Globus pallidus (tissue), 1 donor: ENCODE measurements around the gene BTN1A1.
A peak's percentile ranks its signal among the peaks of the same experiment; 100 is the strongest.
"Not testable (repeated sequence)": the region's sequence is repeated elsewhere in the genome, so short reads cannot be mapped to it uniquely, and the experiment has no call there.

Source experiments
- DNase-seq: peaks from one replicate; pipeline ENCODE4 v3.0.0-alpha.2; 2015; ENCODE audit warnings: low spot score

Gene BTN1A1

GRCh38 chr6:26537846-26538571 lies 37.9 kb downstream of the BTN1A1 start, which contains the start of gene HMGN4:
HMGN4 (plus strand) TSS chr6:26538366; CDS start chr6:26545207, 6,841 bp downstream.
- DNase-seq: peak; percentile 94

DNA sequence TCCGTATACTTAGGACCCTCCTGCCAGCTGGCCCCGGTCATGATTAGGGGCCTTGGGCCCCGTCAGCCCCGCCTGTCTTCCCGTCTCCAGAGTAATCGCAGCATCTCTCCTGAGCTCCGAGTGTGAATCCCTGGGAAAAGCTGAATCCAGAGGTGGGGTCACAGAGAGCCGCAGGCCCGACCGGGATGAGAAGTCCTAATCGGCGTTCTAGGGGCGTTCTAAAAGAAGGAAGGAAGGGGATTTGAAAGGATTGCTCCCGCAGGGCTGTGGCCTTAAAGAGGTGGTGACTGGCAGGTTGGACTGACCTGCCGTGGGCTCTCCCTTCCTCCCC lies 38.4 kb downstream of the BTN1A1 start:
- DNase-seq: no peak

DNA sequence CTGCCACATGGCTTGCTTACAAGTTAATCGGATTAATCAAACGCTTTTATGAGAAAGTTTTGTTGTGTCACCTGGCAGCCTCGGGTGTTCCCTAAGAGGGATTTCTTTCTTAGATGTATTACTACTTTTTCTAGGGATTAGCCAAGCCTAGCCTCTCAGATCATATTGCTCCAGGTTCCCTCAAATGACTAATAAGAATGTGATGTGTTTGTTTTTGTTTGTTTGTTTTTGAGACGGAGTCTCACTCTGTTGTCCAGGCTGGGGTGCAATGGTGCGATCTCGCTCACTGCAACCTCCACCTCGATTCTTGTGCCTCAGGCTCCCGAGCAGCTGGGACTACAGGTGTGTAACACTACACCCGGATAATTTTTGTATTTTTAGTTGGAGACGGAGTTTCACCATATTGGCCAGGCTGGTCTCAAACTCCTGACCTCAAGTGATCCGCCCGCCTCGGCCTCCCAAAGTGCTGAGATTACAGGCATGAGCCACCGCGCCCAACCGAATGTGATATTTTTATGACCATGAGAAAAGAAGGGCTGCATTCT lies 39.0 kb downstream of the BTN1A1 start:
- DNase-seq: no peak

DNA sequence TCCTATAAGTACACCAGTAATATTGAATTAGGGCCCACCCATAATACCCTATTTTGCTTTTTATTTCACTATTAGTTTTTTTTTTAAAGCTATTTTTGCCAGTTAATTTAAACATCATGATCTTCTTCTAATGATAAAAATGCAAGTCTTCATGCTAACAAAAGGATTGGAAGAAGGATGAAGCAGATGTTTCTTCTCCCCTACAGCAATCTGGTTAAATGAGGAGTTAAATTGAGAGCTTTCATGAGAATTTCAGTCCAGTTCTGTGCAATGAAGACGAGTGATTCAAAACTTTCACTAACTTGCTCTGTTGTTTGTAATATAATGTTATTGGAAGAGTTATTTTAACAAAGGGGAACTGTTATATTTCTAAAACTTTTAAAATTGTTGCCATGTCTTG lies 41.5 kb downstream of the BTN1A1 start:
- DNase-seq: no peak

GRCh38 chr6:26543953-26544352 lies 43.9 kb downstream of the BTN1A1 start:
- no peak for DNase-seq

GRCh38 chr6:26544473-26544872 lies 44.4 kb downstream of the BTN1A1 start:
- no peak for DNase-seq

DNA sequence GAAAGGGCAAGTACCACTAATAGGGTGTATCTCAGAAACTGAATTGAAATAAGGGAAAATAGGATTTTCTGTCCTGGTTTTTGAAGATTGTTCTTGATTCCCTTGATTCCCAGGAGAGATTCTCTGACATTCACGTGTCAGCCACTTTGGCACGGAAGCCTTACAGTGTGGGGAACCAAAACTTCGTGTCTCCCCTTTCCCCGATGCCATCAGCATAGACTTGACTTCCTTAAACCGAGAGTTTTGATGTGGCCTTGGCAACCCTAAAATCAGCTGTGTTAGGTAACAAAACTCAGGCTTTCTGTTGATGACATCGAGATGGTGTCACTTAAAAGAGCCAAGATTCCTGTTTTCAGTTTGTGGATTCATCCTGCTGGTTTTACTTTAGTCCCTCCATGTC lies 45.5 kb downstream of the BTN1A1 start:
- no peak for DNase-seq

GRCh38 chr6:26547363-26547762 lies 47.3 kb downstream of the BTN1A1 start:
- not testable (repeated sequence) for DNase-seq

DNA sequence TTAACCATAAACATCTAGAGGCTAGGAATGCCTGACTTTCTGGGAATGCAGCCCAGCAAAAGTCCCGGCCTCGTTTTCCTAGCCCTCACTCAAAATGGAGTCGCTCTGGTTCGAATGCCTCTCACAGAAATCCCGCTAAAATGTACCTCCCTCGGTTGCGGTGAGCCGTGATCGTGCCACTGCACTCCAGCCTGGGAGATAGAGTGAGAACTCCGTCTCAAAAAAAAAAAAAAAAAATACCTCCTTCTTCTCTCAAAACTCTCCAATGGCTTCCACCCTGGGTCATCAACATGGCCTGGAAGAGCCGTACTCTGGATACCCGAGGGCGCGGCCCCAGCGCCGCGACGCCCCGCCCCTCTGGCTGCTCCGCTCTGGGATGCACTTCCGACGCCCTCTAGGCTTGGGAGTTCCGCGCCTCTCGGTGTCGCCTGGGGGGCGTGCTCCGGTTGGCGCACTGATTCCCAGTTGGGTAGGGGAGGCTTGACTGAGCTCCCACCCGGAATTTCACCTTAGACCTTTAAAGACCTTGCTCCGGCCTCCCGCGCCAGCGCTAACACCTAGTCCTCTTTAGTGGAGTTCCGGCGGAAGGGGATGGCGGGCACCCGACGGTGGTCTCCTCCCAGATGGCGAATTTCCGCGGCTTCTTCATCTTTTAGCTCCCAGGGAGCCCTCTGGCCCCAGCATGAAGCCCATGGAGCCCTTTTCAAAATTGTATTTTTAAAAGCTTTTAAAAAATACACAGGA lies 50.3 kb downstream of the BTN1A1 start:
- no peak for DNase-seq

GRCh38 chr6:26552205-26552604 lies 52.1 kb downstream of the BTN1A1 start:
- no peak for DNase-seq

DNA sequence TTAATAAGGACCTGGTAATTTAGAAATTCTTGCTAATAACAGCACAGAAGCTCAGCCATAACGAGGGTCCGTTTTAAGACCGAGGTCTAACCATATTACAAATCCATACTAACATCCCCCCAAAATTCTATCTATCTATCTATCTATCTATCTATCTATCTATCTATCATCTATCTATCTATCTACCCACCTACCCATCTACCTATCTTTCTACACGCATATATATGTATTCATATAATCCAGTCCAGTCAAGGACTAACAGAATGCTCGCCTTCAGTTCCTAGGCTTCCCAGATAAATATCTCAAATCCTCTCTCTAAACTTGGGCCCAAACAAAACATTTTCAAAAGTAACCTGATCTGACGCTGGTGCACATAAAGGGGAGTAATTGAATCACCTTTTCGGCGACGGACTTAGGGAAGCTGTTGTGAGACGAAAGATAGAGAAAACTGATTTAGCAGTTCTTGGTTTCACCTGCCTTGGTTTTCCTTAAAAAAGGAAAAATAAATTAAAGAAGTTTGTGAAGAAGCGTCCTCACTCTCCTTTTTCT lies 52.6 kb downstream of the BTN1A1 start:
- DNase-seq: no peak

GRCh38 chr6:26553264-26553634 lies 53.1 kb downstream of the BTN1A1 start:
- peak; percentile 79 for DNase-seq

DNA sequence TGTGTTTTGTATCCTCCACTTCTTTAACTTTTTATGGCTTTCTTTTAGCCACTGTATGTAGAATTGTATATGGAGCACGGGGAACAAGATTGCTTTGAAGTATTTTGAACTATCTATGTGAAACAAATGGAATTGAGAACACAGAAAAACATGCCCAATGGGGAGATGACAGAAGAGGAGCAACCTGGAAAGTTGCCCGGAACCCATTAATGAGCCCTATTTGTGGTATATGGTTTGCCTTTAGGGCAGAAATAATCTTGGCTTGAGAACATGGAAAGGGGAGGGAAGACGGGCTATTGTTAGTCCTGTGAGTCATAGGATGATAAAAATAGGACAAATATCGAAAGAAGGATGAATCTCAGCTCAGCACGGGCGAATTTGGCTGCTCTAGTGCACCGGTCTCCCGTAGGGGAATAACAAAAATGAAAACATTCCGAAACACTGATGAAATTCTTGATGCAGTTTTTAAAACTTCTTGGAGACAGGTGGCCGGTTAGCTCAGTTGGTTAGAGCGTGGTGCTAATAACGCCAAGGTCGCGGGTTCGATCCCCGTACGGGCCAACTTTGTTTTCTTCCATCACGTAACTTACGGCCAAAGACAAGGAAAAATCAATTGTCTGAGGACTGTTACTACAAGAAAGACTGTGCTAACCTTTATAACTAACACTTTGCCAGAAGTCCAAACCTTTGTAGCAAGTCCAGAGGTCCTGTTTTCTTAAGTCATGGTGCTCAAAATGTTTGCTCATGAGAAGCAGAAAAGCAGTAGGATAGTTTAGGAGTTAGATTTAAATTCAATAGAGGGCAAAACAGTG lies 53.7 kb downstream of the BTN1A1 start:
- peak; percentile 79 for DNase-seq

DNA sequence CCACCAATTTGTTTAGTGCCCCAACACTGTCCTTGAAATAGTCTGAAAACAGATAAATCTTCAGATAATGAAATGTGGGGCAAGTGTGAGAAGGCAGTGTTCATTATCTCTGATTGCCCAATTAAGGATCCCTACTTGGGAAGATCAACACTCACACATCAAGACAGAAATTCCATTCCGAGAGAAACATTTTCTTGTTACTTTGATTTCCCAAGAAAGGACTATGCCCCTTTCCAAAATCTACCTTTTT lies 54.3 kb downstream of the BTN1A1 start:
- no peak for DNase-seq

- peak; percentile 39 for DNase-seq
These were observed 54.8 kb downstream of the BTN1A1 start for GRCh38 chr6:26554697-26555504.

- DNase-seq: no peak
These were observed 55.6 kb downstream of the BTN1A1 start for GRCh38 chr6:26555505-26556262.

DNA sequence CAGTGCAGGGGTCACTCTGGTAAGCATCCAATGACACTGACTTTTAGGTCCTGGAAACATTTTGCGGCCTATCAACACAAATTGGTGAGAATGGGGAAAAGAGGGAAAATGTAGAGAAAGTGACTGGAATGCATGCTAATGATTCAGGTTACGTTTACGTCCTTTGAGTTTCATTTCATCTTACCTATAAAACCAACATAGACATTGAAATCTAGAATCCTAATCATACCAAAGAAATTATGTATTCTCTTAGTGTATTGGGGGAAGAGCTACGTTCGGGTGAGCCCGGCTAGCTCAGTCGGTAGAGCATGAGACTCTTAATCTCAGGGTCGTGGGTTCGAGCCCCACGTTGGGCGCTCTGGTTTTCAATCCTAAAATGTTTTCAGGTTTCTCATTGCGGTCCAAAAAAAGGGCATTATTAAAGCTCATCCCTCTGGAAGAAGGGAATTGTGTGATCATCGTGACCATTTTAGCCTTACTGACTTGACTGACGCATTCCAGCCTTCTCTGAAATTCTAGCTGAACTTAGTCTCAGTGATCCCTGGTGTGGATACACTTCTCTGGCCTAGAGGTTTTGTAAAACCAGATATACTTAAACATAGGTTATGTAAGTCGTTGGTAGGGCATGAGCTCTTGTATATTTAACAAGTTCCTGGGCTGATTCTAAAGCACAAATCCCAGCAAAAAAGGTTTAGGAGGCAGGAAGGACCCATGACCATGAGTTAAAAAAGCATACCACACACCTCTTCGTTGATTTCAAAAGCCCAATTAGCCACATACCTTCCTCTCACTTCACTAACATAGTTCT lies 56.4 kb downstream of the BTN1A1 start:
- DNase-seq: peak; percentile 40
